Brain microvascular endothelial cell (primary cell): Measurements from ENCODE around the gene EZR.

Source experiments
- DNase-seq: peaks from one replicate; pipeline ENCODE4 v3.0.0-alpha.2; 2020
- H3K27ac ChIP-seq: fragments of 250-450 bp; sonication (Bioruptor Pico); 2 replicates; pipeline ENCODE4 v1.5.1; 2020; ENCODE audit warnings: mild to moderate bottlenecking, moderate library complexity
- H3K27me3 ChIP-seq: fragments of 250-450 bp; sonication (Bioruptor Pico); replicated peaks from 2 replicates; pipeline ENCODE4 v1.5.1; 2020; ENCODE audit warnings: mild to moderate bottlenecking
- H3K36me3 ChIP-seq: fragments of 250-450 bp; sonication (Bioruptor Pico); replicated peaks from 2 replicates; pipeline ENCODE4 v1.5.1; 2020; ENCODE audit warnings: mild to moderate bottlenecking
- H3K4me3 ChIP-seq: 2 replicates; pipeline ENCODE4 v1.5.1; 2011; ENCODE audit warnings: low read depth, mild to moderate bottlenecking, control low read depth, low read length, moderate library complexity
- CTCF ChIP-seq: IDR thresholded peaks from 2 replicates; pipeline ENCODE4 v1.5.1; 2011; ENCODE audit warnings: low read depth, mild to moderate bottlenecking, moderate library complexity, low read length, control low read depth, inconsistent platforms; ENCODE audit errors: missing control alignments
- in situ Hi-C: cut with HindIII; loops from 2 replicates; pipeline ENCODE4 v1.10.0; 2017; ENCODE audit warnings: low sequenced_read_pairs, low pct_ligation_motif_present

The EZR gene

GRCh38 chr6:158755636-158756035 is 63.5 kb downstream of the EZR start:
- H3K36me3 ChIP-seq: no peaks in the 10 kb centered on the region
- no peak for DNase-seq
- in situ Hi-C loops: no loop called here
- no peaks in the 10 kb centered on the region for H3K27me3 ChIP-seq
- H3K4me3 ChIP-seq: no peak overlapping the region
- no peak overlapping the region for H3K27ac ChIP-seq
- no peak for TF ChIP-seq CTCF

GRCh38 chr6:158754738-158755137 is 64.4 kb downstream of the EZR start:
- in situ Hi-C loops: no loop called here
- Histone ChIP-seq H3K4me3 (no peak overlapping the region), H3K27ac (no peak overlapping the region), H3K36me3 (no peaks in the 10 kb centered on the region), H3K27me3 (no peaks in the 10 kb centered on the region)
- DNase-seq: no peak
- no peak for TF ChIP-seq CTCF

GRCh38 chr6:158753811-158754210 is 65.4 kb downstream of the EZR start:
- in situ Hi-C loops: no loop called here
- no peak for DNase-seq
- no peak for TF ChIP-seq CTCF
- no peak overlapping the region for H3K4me3 ChIP-seq
- no peaks in the 10 kb centered on the region for H3K27me3 ChIP-seq
- H3K36me3 ChIP-seq: no peaks in the 10 kb centered on the region
- H3K27ac ChIP-seq: no peak overlapping the region

- DNase-seq: no peak
Observed at GRCh38 chr6:158752613-158753012, 66.6 kb downstream of the EZR start.

GRCh38 chr6:158751921-158752320 is 67.2 kb downstream of the EZR start:
- in situ Hi-C loops: no loop called here
- H3K4me3 ChIP-seq: no peak overlapping the region
- no peaks in the 10 kb centered on the region for H3K36me3 ChIP-seq
- no peak for TF ChIP-seq CTCF
- DNase-seq: no peak
- H3K27ac ChIP-seq: no peak overlapping the region
- no peaks in the 10 kb centered on the region for H3K27me3 ChIP-seq

More at GRCh38 chr6:158752613-158753012, 66.6 kb downstream of the EZR start:
- Histone ChIP-seq H3K27ac (no peak overlapping the region), H3K36me3 (no peaks in the 10 kb centered on the region), H3K27me3 (no peaks in the 10 kb centered on the region), H3K4me3 (no peak overlapping the region)
- TF ChIP-seq CTCF: peak; percentile 48
- in situ Hi-C loops: no loop called here

GRCh38 chr6:158751224-158751623 is 67.9 kb downstream of the EZR start:
- in situ Hi-C loops: no loop called here
- no peak for TF ChIP-seq CTCF
- no peak for DNase-seq
- Histone ChIP-seq H3K27me3 (no peaks in the 10 kb centered on the region), H3K27ac (no peak overlapping the region), H3K4me3 (no peak overlapping the region), H3K36me3 (no peaks in the 10 kb centered on the region)
